SK-N-SH (cell line): ENCODE data around the gene CSRP1. TPM values are rescaled to one million over a fixed set of nuclear protein-coding genes. Genes with fewer than 3 reads are reported as not detected.

Experiments
- CTCF ChIA-PET: fragments of 300-600, 350-600 bp; formaldehyde crosslinking; extraction: SDS; loops from one replicate; lab custom pipeline; 2021; lab: Yijun Ruan, JAX
- POLR2A ChIA-PET: fragments of 350-600 bp; sonication (Branson Sonifier 250); formaldehyde crosslinking; extraction: SDS; loops from one replicate; lab custom pipeline; 2020; ENCODE audit warnings: antibody characterized with exemption, inconsistent platforms; lab: Yijun Ruan, JAX
- DNase-seq: peaks from one replicate; pipeline ENCODE4 v3.0.0; 2012
- H2AFZ ChIP-seq: fragments of 200-600 bp; sonication (generic); 2 replicates; pipeline ENCODE4 v1.8.1; 2016; ENCODE audit warnings: antibody characterized with exemption, mild to moderate bottlenecking, low read depth
- H3F3A ChIP-seq: fragments of 200-600 bp; sonication (generic); replicated peaks from 2 replicates; pipeline ENCODE3; 2016; ENCODE audit warnings: antibody characterized with exemption, mild to moderate bottlenecking; ENCODE audit not compliant: insufficient read depth
- H3K27ac ChIP-seq, 2 experiments: fragments of 200-500 bp in 1 of 2; fragments of 200-600 bp in 1 of 2; sonication (Bioruptor generic) in 1 of 2; sonication (generic), shearing (Covaris generic) in 1 of 2; 2 replicates each; pipeline versions ENCODE4 v1.5.1 to v1.6.1; 2014 to 2016; ENCODE audit warnings: low read depth in 2 of 2, inconsistent platforms in 1 of 2, low read length in 1 of 2, mild to moderate bottlenecking in 1 of 2, mixed read lengths in 1 of 2
- H3K27me3 ChIP-seq: fragments of 200-600 bp; sonication (generic), shearing (Covaris generic); 2 replicates; pipeline ENCODE4 v1.6.1; 2016; ENCODE audit warnings: mixed run types; ENCODE audit not compliant: insufficient read depth
- H3K36me3 ChIP-seq, 2 experiments: fragments of 200-500 bp in 1 of 2; fragments of 200-600 bp in 1 of 2; sonication (Bioruptor generic) in 1 of 2; sonication (generic) in 1 of 2; replicated peaks in 1 of 2; 2 replicates each; pipeline versions ENCODE3 to v1.5.1; 2014 to 2016; ENCODE audit warnings: low read length in 1 of 2, mild to moderate bottlenecking in 1 of 2; ENCODE audit not compliant: insufficient read depth in 2 of 2, control insufficient read depth in 1 of 2
- H3K4me1 ChIP-seq, 2 experiments: fragments of 200-500 bp in 1 of 2; fragments of 200-600 bp in 1 of 2; sonication (Bioruptor generic) in 1 of 2; sonication (generic), shearing (Covaris generic) in 1 of 2; 2 replicates each; pipeline versions ENCODE4 v1.5.1 to v1.6.1; 2014 to 2016; ENCODE audit warnings: low read depth in 1 of 2, low read length in 1 of 2, mixed run types in 1 of 2; ENCODE audit not compliant: insufficient read depth in 2 of 2, control insufficient read depth in 1 of 2
- H3K4me2 ChIP-seq: fragments of 200-600 bp; sonication (generic), shearing (Covaris generic); 2 replicates; pipeline ENCODE4 v1.6.1; 2017; ENCODE audit warnings: mixed run types
- H3K4me3 ChIP-seq, 2 experiments: fragments of 200-500 bp in 1 of 2; fragments of 200-600 bp in 1 of 2; sonication (Bioruptor generic) in 1 of 2; sonication (generic), shearing (Covaris generic) in 1 of 2; 2 replicates each; pipeline versions ENCODE4 v1.5.1 to v1.8.1; 2014 to 2016; ENCODE audit warnings: low read depth in 2 of 2, inconsistent platforms in 1 of 2, low read length in 1 of 2, mild to moderate bottlenecking in 1 of 2, mixed read lengths in 1 of 2, moderate library complexity in 1 of 2
- H3K79me2 ChIP-seq: fragments of 200-600 bp; sonication (generic); 2 replicates; pipeline ENCODE4 v1.8.1; 2017; ENCODE audit warnings: mild to moderate bottlenecking; ENCODE audit not compliant: insufficient read depth
- H3K9ac ChIP-seq: fragments of 200-600 bp; sonication (generic); 2 replicates; pipeline ENCODE4 v1.6.1; 2017; ENCODE audit warnings: mixed run types
- H3K9me2 ChIP-seq: fragments of 200-600 bp; sonication (generic); 2 replicates; pipeline ENCODE4 v1.6.1; 2017; ENCODE audit warnings: mixed run types
- H3K9me3 ChIP-seq: fragments of 200-600 bp; sonication (generic); 2 replicates; pipeline ENCODE4 v1.6.1; 2017; ENCODE audit warnings: mixed run types, mild to moderate bottlenecking, moderate library complexity
- H4K20me1 ChIP-seq: fragments of 200-600 bp; sonication (generic); 2 replicates; pipeline ENCODE4 v1.6.1; 2017; ENCODE audit warnings: mild to moderate bottlenecking, mixed run types; ENCODE audit not compliant: insufficient read depth
- CHD2 ChIP-seq: fragments of 150-350 bp; IDR thresholded peaks from 2 replicates; pipeline ENCODE4 v1.6.1; 2018; ENCODE audit warnings: low read length; ENCODE audit not compliant: partially characterized antibody
- CTCF ChIP-seq: fragments of 200-600 bp; sonication (generic); IDR thresholded peaks from 2 replicates; pipeline ENCODE4 v1.6.1; 2017; ENCODE audit warnings: antibody characterized with exemption, mild to moderate bottlenecking, moderate library complexity
- ELF1 ChIP-seq: IDR thresholded peaks from 2 replicates; pipeline ENCODE4 v1.4.0; 2012
- EP300 ChIP-seq, 2 experiments: IDR thresholded peaks; 2 replicates each; pipeline versions ENCODE4 v1.4.0 to v1.6.1; 2012; ENCODE audit warnings: borderline replicate concordance in 1 of 2, low read depth in 1 of 2, low read length in 1 of 2
- FOSL2 ChIP-seq: IDR thresholded peaks from 2 replicates; pipeline ENCODE4 v1.4.0; 2012; ENCODE audit warnings: low read depth, mild to moderate bottlenecking, moderate library complexity, borderline replicate concordance
- FOXJ3 ChIP-seq: sonication (generic); formaldehyde crosslinking; IDR thresholded peaks from 2 replicates; pipeline ENCODE4 v1.5.1; 2020; ENCODE audit warnings: mild to moderate bottlenecking, missing genetic modification reagents
- GABPA ChIP-seq: IDR thresholded peaks from 2 replicates; pipeline ENCODE4 v1.4.0; 2012; ENCODE audit warnings: low read depth, mild to moderate bottlenecking
- GATA2 ChIP-seq: sonication (generic); formaldehyde crosslinking; IDR thresholded peaks from 2 replicates; pipeline ENCODE4 v1.5.0; 2020; ENCODE audit warnings: mild to moderate bottlenecking, missing genetic modification reagents
- IRF3 ChIP-seq: fragments of 150-350 bp; IDR thresholded peaks from 2 replicates; pipeline ENCODE4 v1.6.1; 2016; ENCODE audit warnings: mild to moderate bottlenecking, low read depth, low read length
- MXI1 ChIP-seq: IDR thresholded peaks from 2 replicates; pipeline ENCODE4 v1.6.1; 2012; ENCODE audit warnings: mild to moderate bottlenecking, low read depth, low read length, improper control_type of control experiment
- NFIC ChIP-seq: IDR thresholded peaks from 2 replicates; pipeline ENCODE4 v1.4.0; 2012; ENCODE audit warnings: borderline replicate concordance
- NRF1 ChIP-seq: IDR thresholded peaks from 2 replicates; pipeline ENCODE4 v1.6.1; 2012; ENCODE audit warnings: low read depth, mild to moderate bottlenecking, low read length
- PBX3 ChIP-seq: IDR thresholded peaks from 2 replicates; pipeline ENCODE4; 2012
- POLR2AphosphoS5 ChIP-seq: IDR thresholded peaks from 2 replicates; pipeline ENCODE4 v1.6.1; 2012; ENCODE audit warnings: low read depth, low read length
- RAD21 ChIP-seq: IDR thresholded peaks from 2 replicates; pipeline ENCODE4 v1.6.1; 2012; ENCODE audit warnings: mild to moderate bottlenecking, low read length
- SIN3A ChIP-seq: IDR thresholded peaks from 2 replicates; pipeline ENCODE4 v1.6.1; 2012; ENCODE audit warnings: low read depth, mild to moderate bottlenecking, low read length, moderate library complexity, borderline replicate concordance
- TAF1 ChIP-seq: IDR thresholded peaks from 2 replicates; pipeline ENCODE4 v1.6.1; 2012; ENCODE audit warnings: low read depth, mild to moderate bottlenecking, low read length, moderate library complexity, borderline replicate concordance
- TCF12 ChIP-seq: IDR thresholded peaks from 2 replicates; pipeline ENCODE4 v1.4.0; 2012
- WGBS: methylation state at CpG from one replicate; pipeline ENCODE4 v1.1.6; 2017; ENCODE audit warnings: low lambda C conversion rate; 5-methylcytosine and 5-hydroxymethylcytosine counted together
- polyA plus RNA-seq, 3 experiments: library from polyadenylated mRNA; depleted of rRNA; stranded (reverse); fragments of >200 nt; gene quantifications; 2 replicates each; pipeline ENCODE4 v1.2.3, GENCODE V29; 2012

The CSRP1 gene
- polyA plus RNA-seq, 1 of the 3 experiments (the other 2 are of a cell fraction) = 373 TPM

GRCh38 chr1:201538612-201539551, 32.0 kb upstream of the CSRP1 start, which contains the start of gene NAV1 (continued):
- TF ChIP-seq IRF3 (no peak), TAF1 (peak; percentile 59; the same call in 1 of the 2 replicates), NRF1 (no peak), CHD2 (peak; percentile 59), FOXJ3 (no peak), ELF1 (no peak), GATA2 (no peak), FOSL2 (peak; percentile 54; the same call in 1 of the 2 replicates), CTCF (no peak), POLR2AphosphoS5 (peak; percentile 61; the same call in 1 of the 2 replicates), PBX3 (peak; percentile 21)
- TF ChIP-seq, all 33 proteins: peak for 16

- Histone ChIP-seq H3K4me3 (peak overlapping the region; percentile 90 to 92), H3K27ac (peak overlapping the region; percentile 84 to 94), H3K4me2 (peak overlapping the region; percentile 93), H4K20me1 (no peaks in the 10 kb centered on the region; the same call in 1 of the 2 replicates), H3K36me3 (no peaks in the 10 kb centered on the region), H3K9me2 (no peaks in the 10 kb centered on the region), H3K9me3 (no peaks in the 10 kb centered on the region), H3K27me3 (no peaks in the 10 kb centered on the region), H2AFZ (0 out of 2 replicates have a peak overlapping the region, but pooled peaks have one; percentile 7), H3K9ac (peak overlapping the region; percentile 94; the same call in 1 of the 2 replicates), H3K4me1 (peaks cover 34 to 40% of the 10 kb centered on the region in 2 experiments), H3F3A (peaks cover 77% of the 10 kb centered on the region), H3K79me2 (peaks cover 57% of the 10 kb centered on the region)
- POLR2A ChIA-PET = interaction anchor here (1.9 kb wide), 1 partner anchor 111 kb away, joined by 5 read pairs; no protein-coding TSS in a partner anchor
- 28% methylated on average over 6 of the region's 6 CpGs for WGBS
- CTCF ChIA-PET = interaction anchor here (0.9 to 14.0 kb wide), 7 partner anchors 7 to 255 kb away, joined by 3 to 196 read pairs (median 14); no protein-coding TSS in a partner anchor
- no peak for DNase-seq
- TF ChIP-seq TCF12 (no peak), NFIC (no peak), GABPA (no peak), MXI1 (no peak), RAD21 (no peak), EP300 (IDR thresholded peaks at IDR 0.05; ENCODE audit: borderline replicate concordance in 1 of 2, low read depth in 1 of 2, low read length in 1 of 2) (no peak), SIN3A (no peak)
These were observed 31.1 kb upstream of the CSRP1 start for GRCh38 chr1:201537891-201538611.
